Measurements from ENCODE around the gene ATP8B1. TPM values are rescaled to one million over a fixed set of nuclear protein-coding genes. Genes with fewer than 3 reads are reported as not detected.
A peak's percentile ranks its signal among the peaks of the same experiment; 100 is the strongest.

ATP8B1 gene
- total RNA-seq, 4 donors from 2014 or later = 1.6 to 4.2 (median 2.6) TPM

DNA sequence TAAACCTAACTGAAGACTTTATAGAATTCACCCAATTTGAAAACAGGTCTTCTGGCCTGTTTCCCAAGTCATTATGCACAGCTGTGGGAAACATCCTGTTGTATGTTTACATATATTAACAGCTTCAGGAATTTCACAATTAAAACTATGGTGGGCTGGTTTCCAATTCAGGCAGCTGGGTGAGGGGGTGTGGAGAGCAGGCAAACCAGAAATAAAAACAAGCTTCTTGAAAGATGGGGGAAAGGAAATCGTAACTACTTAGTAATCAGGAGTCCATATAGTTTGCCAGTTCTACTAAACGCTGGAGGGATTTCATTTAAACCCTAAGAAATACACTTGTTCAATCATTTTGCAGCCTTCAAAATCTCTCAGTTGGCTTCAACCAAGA, 22.8 kb downstream of the ATP8B1 start:
- Histone ChIP-seq H3K4me1 (peaks cover 41 to 43% of the 10 kb centered on the region in 2 donors), H3K36me3 (no peaks in the 10 kb centered on the region), H3K27me3 (no peaks in the 10 kb centered on the region), H3K27ac (peak overlapping the region; percentile 55 to 70 (median 64)), H3K4me3 (no peak overlapping the region), H3K9me3 (no peaks in the 10 kb centered on the region)
- DNase-seq = no peak
- intact Hi-C loops (cut with DNase I; ENCODE audit: low total_unique reads) (no loop called here), in situ Hi-C loops (cut with MboI; ENCODE audit: low sequenced_read_pairs in 4 of 4) (no loop called here)
- TF ChIP-seq, protein P1, sequence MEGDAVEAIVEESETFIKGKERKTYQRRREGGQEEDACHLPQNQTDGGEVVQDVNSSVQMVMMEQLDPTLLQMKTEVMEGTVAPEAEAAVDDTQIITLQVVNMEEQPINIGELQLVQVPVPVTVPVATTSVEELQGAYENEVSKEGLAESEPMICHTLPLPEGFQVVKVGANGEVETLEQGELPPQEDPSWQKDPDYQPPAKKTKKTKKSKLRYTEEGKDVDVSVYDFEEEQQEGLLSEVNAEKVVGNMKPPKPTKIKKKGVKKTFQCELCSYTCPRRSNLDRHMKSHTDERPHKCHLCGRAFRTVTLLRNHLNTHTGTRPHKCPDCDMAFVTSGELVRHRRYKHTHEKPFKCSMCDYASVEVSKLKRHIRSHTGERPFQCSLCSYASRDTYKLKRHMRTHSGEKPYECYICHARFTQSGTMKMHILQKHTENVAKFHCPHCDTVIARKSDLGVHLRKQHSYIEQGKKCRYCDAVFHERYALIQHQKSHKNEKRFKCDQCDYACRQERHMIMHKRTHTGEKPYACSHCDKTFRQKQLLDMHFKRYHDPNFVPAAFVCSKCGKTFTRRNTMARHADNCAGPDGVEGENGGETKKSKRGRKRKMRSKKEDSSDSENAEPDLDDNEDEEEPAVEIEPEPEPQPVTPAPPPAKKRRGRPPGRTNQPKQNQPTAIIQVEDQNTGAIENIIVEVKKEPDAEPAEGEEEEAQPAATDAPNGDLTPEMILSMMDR (IDR thresholded peaks at IDR 0.05 in 4 of 5, conservative IDR thresholded peaks at IDR 0.05 in 1 of 5) = no peak
- no peak for TF ChIP-seq POLR2A (IDR thresholded peaks at IDR 0.05)
- no peak for ATAC-seq

DNA sequence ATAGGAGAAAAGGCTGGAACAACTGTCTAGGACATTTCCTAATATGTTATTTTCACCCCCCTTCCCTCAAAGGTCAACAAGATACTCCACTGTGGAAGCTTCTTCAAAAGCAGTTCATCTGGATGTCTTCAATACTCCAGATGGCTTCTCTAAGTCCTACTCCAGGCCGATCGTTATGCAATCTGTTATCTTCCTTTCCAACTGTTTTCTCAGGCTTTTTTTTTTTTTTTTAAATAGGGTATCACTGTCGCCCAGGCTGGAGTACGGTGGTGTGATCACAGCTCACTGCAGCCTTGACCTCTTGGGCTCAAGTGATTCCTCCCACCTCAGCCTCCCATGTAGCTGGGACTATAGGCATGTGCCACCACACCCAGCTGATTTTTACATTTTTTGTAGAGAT, 26.3 kb downstream of the ATP8B1 start:
- in situ Hi-C loops (cut with MboI; ENCODE audit: low sequenced_read_pairs in 4 of 4) = no loop called here
- DNase-seq (no peak), ATAC-seq (peak; percentile 60 to 71)
- no peaks in the 10 kb centered on the region for H3K36me3 ChIP-seq
- H3K27me3 ChIP-seq = no peaks in the 10 kb centered on the region
- intact Hi-C loops (cut with DNase I; ENCODE audit: low total_unique reads) = loop anchor here (10.0 kb wide), 1 partner anchor 152 kb away; the partner anchor contains the start of gene NARS1
- no peaks in the 10 kb centered on the region for H3K9me3 ChIP-seq
- H3K4me3 ChIP-seq = no peak overlapping the region
- TF ChIP-seq, protein P1 (IDR thresholded peaks at IDR 0.05 in 4 of 5, conservative IDR thresholded peaks at IDR 0.05 in 1 of 5) = no peak
- TF ChIP-seq POLR2A (IDR thresholded peaks at IDR 0.05) = no peak
- peaks cover 36 to 43% of the 10 kb centered on the region in 2 donors for H3K4me1 ChIP-seq
- peak overlapping the region in 3 of 4 donors; percentile 22 to 55 (median 29) for H3K27ac ChIP-seq

DNA sequence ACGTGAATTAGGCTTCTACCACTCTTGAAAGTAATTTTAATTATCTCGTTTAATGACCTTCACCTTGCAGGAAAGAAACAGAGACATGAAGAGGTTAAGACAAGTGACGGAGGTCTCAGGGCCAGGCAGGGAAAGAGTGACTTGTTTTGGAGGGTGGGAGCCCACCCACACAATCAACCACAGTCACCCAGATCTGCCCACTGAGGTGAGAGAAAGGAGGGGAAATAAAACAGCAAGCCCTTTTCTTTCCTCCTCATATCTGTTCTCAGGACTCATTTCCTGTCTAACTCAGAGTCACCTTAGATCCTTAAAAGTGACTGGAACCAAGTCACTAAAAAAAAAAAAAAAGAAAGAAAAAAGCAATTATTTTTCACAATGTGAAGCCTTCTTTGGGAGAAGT, 26.8 kb downstream of the ATP8B1 start:
- H3K9me3 ChIP-seq = no peaks in the 10 kb centered on the region
- in situ Hi-C loops (cut with MboI; ENCODE audit: low sequenced_read_pairs in 4 of 4) = no loop called here

DNA sequence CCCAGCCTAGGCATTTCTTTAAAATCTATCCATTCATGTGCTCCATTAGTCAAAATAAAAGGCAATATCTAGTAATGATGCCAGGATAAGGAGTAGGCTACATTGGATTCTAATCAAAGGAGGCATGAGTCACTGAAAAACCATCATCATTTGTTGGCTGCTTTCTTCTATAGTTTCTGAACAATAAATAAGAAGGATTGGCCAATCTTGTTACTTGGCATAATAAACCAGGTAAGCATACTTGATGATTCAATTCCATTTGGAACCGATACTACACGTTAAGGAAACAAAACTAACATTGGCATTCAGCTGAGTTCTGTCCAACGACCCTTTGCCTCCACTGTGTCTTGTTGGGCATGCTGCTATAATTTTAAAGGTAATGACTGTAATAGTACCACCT, 27.2 kb downstream of the ATP8B1 start:
- TF ChIP-seq POLR2A (IDR thresholded peaks at IDR 0.05) = no peak
- TF ChIP-seq, protein P1 (IDR thresholded peaks at IDR 0.05 in 4 of 5, conservative IDR thresholded peaks at IDR 0.05 in 1 of 5) = no peak
- in situ Hi-C loops (cut with MboI; ENCODE audit: low sequenced_read_pairs in 4 of 4) (no loop called here), intact Hi-C loops (cut with DNase I; ENCODE audit: low total_unique reads) (loop anchor here (10.0 kb wide), 1 partner anchor 151 kb away; the partner anchor contains the start of gene NARS1)
- DNase-seq (no peak), ATAC-seq (no peak)
- no peak overlapping the region for H3K4me3 ChIP-seq
- no peaks in the 10 kb centered on the region for H3K36me3 ChIP-seq
- H3K4me1 ChIP-seq = peaks cover 35 to 43% of the 10 kb centered on the region in 2 donors
- H3K27ac ChIP-seq = peak overlapping the region in 3 of 4 donors; percentile 29 to 55 (median 51)
- no peaks in the 10 kb centered on the region for H3K27me3 ChIP-seq
- no peaks in the 10 kb centered on the region for H3K9me3 ChIP-seq

More for the DNA sequence above, 26.8 kb downstream of the ATP8B1 start:
- peaks cover 37 to 43% of the 10 kb centered on the region in 2 donors for H3K4me1 ChIP-seq
- TF ChIP-seq POLR2A (IDR thresholded peaks at IDR 0.05) = no peak
- TF ChIP-seq, protein P1 (IDR thresholded peaks at IDR 0.05 in 4 of 5, conservative IDR thresholded peaks at IDR 0.05 in 1 of 5) = no peak
- DNase-seq = no peak
- no peaks in the 10 kb centered on the region for H3K27me3 ChIP-seq
- no peaks in the 10 kb centered on the region for H3K36me3 ChIP-seq
- intact Hi-C loops (cut with DNase I; ENCODE audit: low total_unique reads) = loop anchor here (10.0 kb wide), 1 partner anchor 152 kb away; the partner anchor contains the start of gene NARS1
- ATAC-seq = peak in 1 of 2 donors; percentile 12
- H3K27ac ChIP-seq = peak overlapping the region in 3 of 4 donors; percentile 29 to 55 (median 51)
- H3K4me3 ChIP-seq = no peak overlapping the region

All from gastrocnemius medialis (tissue), 4 donors.